SU-DHL-6 (cell line): ENCODE data around the gene PIK3R1.

Experiments used
- H2AFZ ChIP-seq: fragments of 200-600 bp; sonication (generic); 2 replicates; pipeline ENCODE4 v1.6.1; 2014; ENCODE audit warnings: low read depth, mild to moderate bottlenecking, moderate library complexity, mixed read lengths, antibody characterized with exemption, low read length; ENCODE audit not compliant: severe bottlenecking
- H3F3A ChIP-seq: fragments of 200-600 bp; shearing (Covaris generic); 2 replicates; pipeline ENCODE4 v1.6.0; 2016; ENCODE audit warnings: antibody characterized with exemption, mild to moderate bottlenecking; ENCODE audit not compliant: insufficient read depth
- H3K27ac ChIP-seq: fragments of 200-600 bp; sonication (generic); 2 replicates; pipeline ENCODE4 v1.5.1; 2016; ENCODE audit warnings: low read depth, mild to moderate bottlenecking, low read length, moderate library complexity, mixed read lengths
- H3K27me3 ChIP-seq: fragments of 200-600 bp; sonication (generic), shearing (Covaris generic); 2 replicates; pipeline ENCODE4 v1.6.0; 2014; ENCODE audit warnings: mild to moderate bottlenecking, low read length
- H3K36me3 ChIP-seq: fragments of 200-600 bp; sonication (generic); 2 replicates; pipeline ENCODE4 v1.6.1; 2014; ENCODE audit warnings: mild to moderate bottlenecking, low read length, mixed read lengths
- H3K4me2 ChIP-seq: fragments of 300-600, 200-600 bp; shearing (Covaris generic), sonication (generic); 2 replicates; pipeline ENCODE4 v1.6.0; 2014; ENCODE audit warnings: low read length, low read depth, mild to moderate bottlenecking; ENCODE audit not compliant: poor library complexity, severe bottlenecking
- H3K4me3 ChIP-seq: fragments of 200-600 bp; sonication (generic); 2 replicates; pipeline ENCODE4 v1.5.1; 2014; ENCODE audit warnings: antibody characterized with exemption, low read length, mild to moderate bottlenecking, mixed read lengths; ENCODE audit not compliant: insufficient read depth, poor library complexity, severe bottlenecking
- H3K79me2 ChIP-seq: fragments of 200-600 bp; sonication (generic); 2 replicates; pipeline ENCODE4 v1.6.1; 2014; ENCODE audit warnings: mild to moderate bottlenecking, low read length, moderate library complexity; ENCODE audit not compliant: insufficient read depth
- H3K9ac ChIP-seq: fragments of 200-600 bp; sonication (generic); 2 replicates; pipeline ENCODE4 v1.7.0; 2014; ENCODE audit warnings: mild to moderate bottlenecking, low read length
- H3K9me2 ChIP-seq: fragments of 200-600 bp; sonication (generic); replicated peaks from 2 replicates; pipeline ENCODE4 v1.6.1; 2014; ENCODE audit warnings: low read length; ENCODE audit not compliant: insufficient read depth
- H3K9me3 ChIP-seq: fragments of 200-600 bp; sonication (generic); 2 replicates; pipeline ENCODE4 v1.6.1; 2014; ENCODE audit warnings: low read length, mixed read lengths; ENCODE audit not compliant: insufficient read depth
- H4K20me1 ChIP-seq: fragments of 200-600 bp; sonication (generic); 2 replicates; pipeline ENCODE4 v1.6.1; 2014; ENCODE audit warnings: low read depth, mild to moderate bottlenecking, antibody characterized with exemption, low read length, moderate library complexity, mixed read lengths
- EZH2phosphoT487 ChIP-seq: fragments of 200-600 bp; sonication (generic), shearing (Covaris generic); conservative IDR thresholded peaks from 2 replicates; pipeline ENCODE4 v1.6.1; 2018; ENCODE audit warnings: mild to moderate bottlenecking, antibody characterized with exemption, low read length, moderate library complexity, mixed read lengths
- TF ChIP-seq, protein P1 (sequence below): fragments of 200-600 bp; sonication (generic); IDR thresholded peaks from one replicate; pipeline ENCODE4 v1.5.1; 2017; ENCODE audit warnings: antibody characterized with exemption, mild to moderate bottlenecking, low read length, moderate library complexity; ENCODE audit not compliant: insufficient read depth, poor library complexity, severe bottlenecking

PIK3R1 gene

GRCh38 chr5:68182094-68182493 lies 33.5 kb upstream of the PIK3R1 start:
- no peak overlapping the region for H3K27ac ChIP-seq
- no peak overlapping the region for H2AFZ ChIP-seq
- H3F3A ChIP-seq, result no peaks in the 10 kb centered on the region
- no peaks in the 10 kb centered on the region for H3K79me2 ChIP-seq
- no peaks in the 10 kb centered on the region for H4K20me1 ChIP-seq
- no peaks in the 10 kb centered on the region for H3K27me3 ChIP-seq
- H3K9me3 ChIP-seq, result no peaks in the 10 kb centered on the region
- no peak overlapping the region for H3K4me2 ChIP-seq
- H3K9ac ChIP-seq, result no peak overlapping the region
- no peak overlapping the region for H3K4me3 ChIP-seq
- TF ChIP-seq, protein P1, sequence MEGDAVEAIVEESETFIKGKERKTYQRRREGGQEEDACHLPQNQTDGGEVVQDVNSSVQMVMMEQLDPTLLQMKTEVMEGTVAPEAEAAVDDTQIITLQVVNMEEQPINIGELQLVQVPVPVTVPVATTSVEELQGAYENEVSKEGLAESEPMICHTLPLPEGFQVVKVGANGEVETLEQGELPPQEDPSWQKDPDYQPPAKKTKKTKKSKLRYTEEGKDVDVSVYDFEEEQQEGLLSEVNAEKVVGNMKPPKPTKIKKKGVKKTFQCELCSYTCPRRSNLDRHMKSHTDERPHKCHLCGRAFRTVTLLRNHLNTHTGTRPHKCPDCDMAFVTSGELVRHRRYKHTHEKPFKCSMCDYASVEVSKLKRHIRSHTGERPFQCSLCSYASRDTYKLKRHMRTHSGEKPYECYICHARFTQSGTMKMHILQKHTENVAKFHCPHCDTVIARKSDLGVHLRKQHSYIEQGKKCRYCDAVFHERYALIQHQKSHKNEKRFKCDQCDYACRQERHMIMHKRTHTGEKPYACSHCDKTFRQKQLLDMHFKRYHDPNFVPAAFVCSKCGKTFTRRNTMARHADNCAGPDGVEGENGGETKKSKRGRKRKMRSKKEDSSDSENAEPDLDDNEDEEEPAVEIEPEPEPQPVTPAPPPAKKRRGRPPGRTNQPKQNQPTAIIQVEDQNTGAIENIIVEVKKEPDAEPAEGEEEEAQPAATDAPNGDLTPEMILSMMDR, result no peak
- TF ChIP-seq EZH2phosphoT487, result no peak
- no peaks in the 10 kb centered on the region for H3K36me3 ChIP-seq
- H3K9me2 ChIP-seq, result no peaks in the 10 kb centered on the region

GRCh38 chr5:68182534-68182933 lies 33.0 kb upstream of the PIK3R1 start:
- Histone ChIP-seq H3F3A (no peaks in the 10 kb centered on the region), H3K9me2 (no peaks in the 10 kb centered on the region), H2AFZ (no peak overlapping the region), H3K9me3 (no peaks in the 10 kb centered on the region), H3K27ac (no peak overlapping the region), H3K27me3 (no peaks in the 10 kb centered on the region), H3K4me2 (no peak overlapping the region), H3K9ac (no peak overlapping the region), H3K4me3 (no peak overlapping the region), H4K20me1 (no peaks in the 10 kb centered on the region), H3K36me3 (no peaks in the 10 kb centered on the region), H3K79me2 (no peaks in the 10 kb centered on the region)
- TF ChIP-seq, protein P1, result no peak

GRCh38 chr5:68187268-68188055 lies 28.1 kb upstream of the PIK3R1 start:
- H3K9me3 ChIP-seq, result no peaks in the 10 kb centered on the region
- H3K79me2 ChIP-seq, result no peaks in the 10 kb centered on the region
- H4K20me1 ChIP-seq, result no peaks in the 10 kb centered on the region
- H3K4me2 ChIP-seq, result no peak overlapping the region
- H3K27me3 ChIP-seq, result no peaks in the 10 kb centered on the region
- H3K36me3 ChIP-seq, result no peaks in the 10 kb centered on the region
- no peaks in the 10 kb centered on the region for H3K9me2 ChIP-seq
- H2AFZ ChIP-seq, result no peak overlapping the region
- no peak overlapping the region for H3K9ac ChIP-seq
- no peaks in the 10 kb centered on the region for H3F3A ChIP-seq
- no peak overlapping the region for H3K27ac ChIP-seq
- no peak for TF ChIP-seq EZH2phosphoT487
- TF ChIP-seq, protein P1, result no peak
- H3K4me3 ChIP-seq, result no peak overlapping the region
